ENCODE results near the gene NGEF. TPM values are rescaled to one million over a fixed set of nuclear protein-coding genes. Genes with fewer than 3 reads are reported as not detected.

NGEF gene
- polyA plus RNA-seq, 1 of the 3 experiments (the other 2 are of a cell fraction): 1.4 TPM

- Histone ChIP-seq H3K9me2 (no peaks in the 10 kb centered on the region), H3K4me3 (ENCODE audit: low read depth in 2 of 2, low read length in 1 of 2) (peak overlapping the region in 1 of 2 experiments; percentile 48; a peak in 2 of 4 replicates), H3K36me3 (replicated peaks in 1 of 2; ENCODE audit: control insufficient read depth in 1 of 2, insufficient read depth in 2 of 2, low read length in 1 of 2) (no peaks in the 10 kb centered on the region), H3K9me3 (no peaks in the 10 kb centered on the region), H4K20me1 (ENCODE audit: insufficient read depth) (no peaks in the 10 kb centered on the region), H2AFZ (ENCODE audit: low read depth) (no peak overlapping the region), H3F3A (replicated peaks; ENCODE audit: insufficient read depth) (no peaks in the 10 kb centered on the region), H3K9ac (no peak overlapping the region), H3K27ac (ENCODE audit: low read depth in 2 of 2, low read length in 1 of 2) (no peak overlapping the region), H3K79me2 (ENCODE audit: insufficient read depth) (no peaks in the 10 kb centered on the region), H3K4me1 (ENCODE audit: control insufficient read depth in 1 of 2, insufficient read depth in 2 of 2, low read depth in 1 of 2, low read length in 1 of 2) (peaks cover 0 to 10% of the 10 kb centered on the region in 2 experiments; a peak in 1 of 4 replicates), H3K27me3 (ENCODE audit: insufficient read depth) (no peaks in the 10 kb centered on the region), H3K4me2 (no peak overlapping the region)
- DNase-seq: peak; percentile 88
- ChIA-PET CTCF (interaction anchor here (1.0 to 2.2 kb wide), 5 partner anchors 14 to 375 kb away, joined by 3 to 10 read pairs (median 4); partner anchors contain the start of gene ATG16L1), POLR2A (no interaction called here)
- TF ChIP-seq NRF1 (IDR thresholded peaks at IDR 0.05; ENCODE audit: low read depth, low read length): peak; percentile 48
- TF ChIP-seq, protein P1, sequence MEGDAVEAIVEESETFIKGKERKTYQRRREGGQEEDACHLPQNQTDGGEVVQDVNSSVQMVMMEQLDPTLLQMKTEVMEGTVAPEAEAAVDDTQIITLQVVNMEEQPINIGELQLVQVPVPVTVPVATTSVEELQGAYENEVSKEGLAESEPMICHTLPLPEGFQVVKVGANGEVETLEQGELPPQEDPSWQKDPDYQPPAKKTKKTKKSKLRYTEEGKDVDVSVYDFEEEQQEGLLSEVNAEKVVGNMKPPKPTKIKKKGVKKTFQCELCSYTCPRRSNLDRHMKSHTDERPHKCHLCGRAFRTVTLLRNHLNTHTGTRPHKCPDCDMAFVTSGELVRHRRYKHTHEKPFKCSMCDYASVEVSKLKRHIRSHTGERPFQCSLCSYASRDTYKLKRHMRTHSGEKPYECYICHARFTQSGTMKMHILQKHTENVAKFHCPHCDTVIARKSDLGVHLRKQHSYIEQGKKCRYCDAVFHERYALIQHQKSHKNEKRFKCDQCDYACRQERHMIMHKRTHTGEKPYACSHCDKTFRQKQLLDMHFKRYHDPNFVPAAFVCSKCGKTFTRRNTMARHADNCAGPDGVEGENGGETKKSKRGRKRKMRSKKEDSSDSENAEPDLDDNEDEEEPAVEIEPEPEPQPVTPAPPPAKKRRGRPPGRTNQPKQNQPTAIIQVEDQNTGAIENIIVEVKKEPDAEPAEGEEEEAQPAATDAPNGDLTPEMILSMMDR (IDR thresholded peaks at IDR 0.05): peak; percentile 23; the same call in 1 of the 2 replicates
- TF ChIP-seq, protein P2, sequence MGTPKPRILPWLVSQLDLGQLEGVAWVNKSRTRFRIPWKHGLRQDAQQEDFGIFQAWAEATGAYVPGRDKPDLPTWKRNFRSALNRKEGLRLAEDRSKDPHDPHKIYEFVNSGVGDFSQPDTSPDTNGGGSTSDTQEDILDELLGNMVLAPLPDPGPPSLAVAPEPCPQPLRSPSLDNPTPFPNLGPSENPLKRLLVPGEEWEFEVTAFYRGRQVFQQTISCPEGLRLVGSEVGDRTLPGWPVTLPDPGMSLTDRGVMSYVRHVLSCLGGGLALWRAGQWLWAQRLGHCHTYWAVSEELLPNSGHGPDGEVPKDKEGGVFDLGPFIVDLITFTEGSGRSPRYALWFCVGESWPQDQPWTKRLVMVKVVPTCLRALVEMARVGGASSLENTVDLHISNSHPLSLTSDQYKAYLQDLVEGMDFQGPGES (IDR thresholded peaks at IDR 0.05; ENCODE audit: low read depth, low read length): no peak
- no CpG with 5 or more reads among the region's 119 CpGs for WGBS (ENCODE audit: low lambda C conversion rate)
These were observed 136.7 kb downstream of the NGEF start for GRCh38 chr2:232876161-232876977.

DNA sequence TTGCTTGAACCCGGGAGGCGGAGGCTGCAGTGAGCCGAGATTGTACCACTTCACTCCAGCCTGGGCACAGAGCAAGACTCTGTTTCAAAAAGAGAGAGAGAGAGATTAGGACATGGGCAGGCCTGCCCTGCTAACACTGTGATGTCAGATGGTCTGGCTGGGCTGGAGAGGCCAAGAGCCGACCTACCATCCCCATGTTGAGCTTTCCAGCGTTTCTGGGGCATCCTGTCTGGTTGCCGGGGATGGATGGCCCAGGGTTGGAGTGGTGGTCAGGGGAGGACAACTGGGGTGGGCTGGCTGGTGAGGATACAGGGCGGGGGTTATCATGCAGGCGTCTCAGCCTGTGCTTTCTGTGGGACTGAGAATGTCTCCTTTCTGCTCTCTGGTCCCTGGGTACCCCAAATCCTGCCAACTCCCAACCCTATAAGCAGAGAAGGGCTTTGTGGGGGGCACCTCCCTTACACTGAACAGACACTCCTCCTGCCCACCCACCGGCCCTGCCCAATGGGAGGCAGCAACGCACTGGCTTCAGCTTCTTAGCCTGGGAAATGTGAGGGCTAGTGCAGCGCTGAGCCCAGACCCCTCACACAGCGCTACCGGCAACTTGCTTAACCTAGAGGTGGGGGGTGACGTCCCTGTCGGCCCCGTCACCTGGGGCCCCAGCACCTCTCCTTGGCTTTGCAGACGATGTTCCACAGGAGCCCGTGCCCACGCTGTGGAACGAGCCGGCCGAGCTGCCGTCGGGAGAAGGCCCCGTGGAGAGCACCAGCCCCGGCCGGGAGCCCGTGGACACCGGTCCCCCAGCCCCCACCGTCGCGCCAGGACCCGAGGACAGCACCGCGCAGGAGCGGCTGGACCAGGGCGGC, 137.6 kb downstream of the NGEF start:
- ChIA-PET POLR2A (no interaction called here), CTCF (interaction anchor here (1.1 to 2.2 kb wide), 5 partner anchors 9 to 178 kb away, joined by 3 to 10 read pairs (median 6); no protein-coding TSS in a partner anchor)
- WGBS (ENCODE audit: low lambda C conversion rate): 77% methylated on average over 11 of the region's 37 CpGs

More for the DNA sequence above, 137.6 kb downstream of the NGEF start:
- DNase-seq: peak; percentile 68
- Histone ChIP-seq H4K20me1 (ENCODE audit: insufficient read depth) (no peaks in the 10 kb centered on the region), H2AFZ (ENCODE audit: low read depth) (no peak overlapping the region), H3K9me3 (no peaks in the 10 kb centered on the region), H3K4me3 (ENCODE audit: low read depth in 2 of 2, low read length in 1 of 2) (peak overlapping the region in 1 of 2 experiments; percentile 48; a peak in 1 of 4 replicates), H3K4me2 (no peak overlapping the region), H3F3A (replicated peaks; ENCODE audit: insufficient read depth) (no peaks in the 10 kb centered on the region), H3K4me1 (ENCODE audit: control insufficient read depth in 1 of 2, insufficient read depth in 2 of 2, low read depth in 1 of 2, low read length in 1 of 2) (peaks cover 0 to 10% of the 10 kb centered on the region in 2 experiments; a peak in 1 of 4 replicates), H3K27me3 (ENCODE audit: insufficient read depth) (no peaks in the 10 kb centered on the region), H3K9ac (no peak overlapping the region), H3K27ac (ENCODE audit: low read depth in 2 of 2, low read length in 1 of 2) (no peak overlapping the region), H3K79me2 (ENCODE audit: insufficient read depth) (no peaks in the 10 kb centered on the region), H3K9me2 (no peaks in the 10 kb centered on the region), H3K36me3 (replicated peaks in 1 of 2; ENCODE audit: control insufficient read depth in 1 of 2, insufficient read depth in 2 of 2, low read length in 1 of 2) (no peaks in the 10 kb centered on the region)
- TF ChIP-seq, protein P2 (IDR thresholded peaks at IDR 0.05; ENCODE audit: low read depth, low read length): no peak
- TF ChIP-seq, protein P1 (IDR thresholded peaks at IDR 0.05): peak; percentile 12; the same call in 1 of the 2 replicates
- TF ChIP-seq MXI1 (IDR thresholded peaks at IDR 0.05; ENCODE audit: low read depth, low read length): no peak
- no peak for TF ChIP-seq RFX5 (IDR thresholded peaks at IDR 0.05; ENCODE audit: low read length)
- no peak for TF ChIP-seq ZBTB33 (IDR thresholded peaks at IDR 0.05; ENCODE audit: borderline replicate concordance, low read depth)
- TF ChIP-seq RAD21 (IDR thresholded peaks at IDR 0.05; ENCODE audit: low read length): peak; percentile 53
- no peak for TF ChIP-seq ELF1 (IDR thresholded peaks at IDR 0.05)
